ENCODE data around the gene NPSR1. TPM values are rescaled to one million over a fixed set of nuclear protein-coding genes. Genes with fewer than 3 reads are reported as not detected.

Gene NPSR1
- total and polyA plus RNA-seq, 5 donors from 2014 or later, result not detected

DNA sequence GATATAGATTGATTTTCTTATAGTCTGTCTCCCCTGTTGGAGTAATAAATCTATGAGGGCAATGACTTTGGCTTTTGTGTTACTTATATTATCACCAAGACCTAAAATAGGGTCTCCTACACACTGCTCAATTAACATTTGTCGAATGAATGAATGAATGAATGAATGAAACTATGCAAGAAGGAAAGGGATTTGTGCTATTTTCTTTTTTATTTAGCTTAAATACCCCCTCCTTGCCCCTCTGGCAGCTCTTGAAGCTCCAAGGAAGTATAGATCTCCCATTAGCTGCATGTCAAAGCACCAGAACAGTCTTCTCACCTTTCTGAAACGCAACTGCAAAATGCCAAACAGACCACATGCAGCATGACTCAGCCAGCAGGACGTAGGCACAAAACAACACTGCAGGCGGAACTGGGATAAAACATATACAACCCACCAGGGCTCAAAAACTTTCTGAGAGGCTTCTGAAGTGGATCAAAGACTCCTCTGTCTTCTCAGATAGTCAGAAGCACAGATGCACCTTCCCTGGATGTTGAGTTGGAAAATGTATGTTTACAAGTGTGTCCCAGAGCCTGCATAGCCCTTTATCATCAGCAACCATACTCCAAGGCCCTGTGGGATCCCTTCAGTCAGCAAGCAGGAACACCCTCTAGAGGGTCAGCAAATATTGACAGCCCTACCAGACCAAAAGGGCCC, 187.8 kb downstream of the NPSR1 start:
- peaks cover 0 to 4% (median 0%) of the 10 kb centered on the region in 4 donors for H3K4me1 Mint-ChIP-seq
- Histone ChIP-seq H3K4me1 (ENCODE audit: control insufficient read depth, insufficient read depth, low read length, poor library complexity, severe bottlenecking) (no peaks in the 10 kb centered on the region), H3K27ac (ENCODE audit: insufficient read depth, low read length, poor library complexity, severe bottlenecking) (no peak overlapping the region), H3K27me3 (ENCODE audit: control insufficient read depth, insufficient read depth, low read length) (no peaks in the 10 kb centered on the region), H3K9me3 (ENCODE audit: control insufficient read depth in 2 of 2, low read length in 2 of 2) (no peaks in the 10 kb centered on the region), H3K4me3 (ENCODE audit: low read depth, low read length) (no peak overlapping the region), H3K36me3 (ENCODE audit: control insufficient read depth, insufficient read depth, low read length) (no peaks in the 10 kb centered on the region)
- no peak overlapping the region for H3K4me3 Mint-ChIP-seq
- ATAC-seq (ENCODE audit: low read depth in 2 of 2) (no peak), DNase-seq (no peak)
- H3K27ac Mint-ChIP-seq, result no peak overlapping the region
- no peaks in the 10 kb centered on the region for H3K27me3 Mint-ChIP-seq
- no peaks in the 10 kb centered on the region for H3K36me3 Mint-ChIP-seq
- H3K9me3 Mint-ChIP-seq, result peaks cover 0 to 4% (median 0%) of the 10 kb centered on the region in 7 donors

DNA sequence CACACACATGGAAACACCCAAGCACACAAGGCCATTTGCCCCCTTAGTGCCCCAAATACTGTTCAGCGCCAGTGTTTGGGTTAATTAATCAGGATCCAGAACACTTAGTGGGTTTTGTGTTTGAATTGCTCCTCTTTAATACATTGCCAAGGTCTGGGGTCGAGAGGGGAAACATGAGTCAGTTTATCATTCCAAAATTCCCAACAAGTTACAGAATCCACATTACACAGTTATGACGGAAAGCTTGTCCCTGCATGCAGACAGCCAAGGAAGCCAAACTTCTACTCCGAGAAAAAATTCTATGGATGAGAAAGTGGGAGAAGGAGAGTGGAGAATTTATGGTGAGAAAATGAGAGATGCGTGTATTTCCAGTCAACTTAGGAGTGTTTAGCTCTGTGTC, 189.0 kb downstream of the NPSR1 start:
- Mint-ChIP-seq H3K4me3 (no peak overlapping the region), H3K4me1 (peaks cover 0 to 4% (median 0%) of the 10 kb centered on the region in 4 donors), H3K36me3 (no peaks in the 10 kb centered on the region), H3K27me3 (no peaks in the 10 kb centered on the region), H3K27ac (no peak overlapping the region), H3K9me3 (peaks cover 0 to 5% (median 0%) of the 10 kb centered on the region in 7 donors)
- H3K27me3 ChIP-seq (ENCODE audit: control insufficient read depth, insufficient read depth, low read length), result no peaks in the 10 kb centered on the region
- DNase-seq (no peak), ATAC-seq (ENCODE audit: low read depth in 2 of 2) (no peak)
- no peak overlapping the region for H3K4me3 ChIP-seq (ENCODE audit: low read depth, low read length)
- H3K36me3 ChIP-seq (ENCODE audit: control insufficient read depth, insufficient read depth, low read length), result no peaks in the 10 kb centered on the region
- no peak overlapping the region for H3K27ac ChIP-seq (ENCODE audit: insufficient read depth, low read length, poor library complexity, severe bottlenecking)
- H3K4me1 ChIP-seq (ENCODE audit: control insufficient read depth, insufficient read depth, low read length, poor library complexity, severe bottlenecking), result no peaks in the 10 kb centered on the region
- no peaks in the 10 kb centered on the region for H3K9me3 ChIP-seq (ENCODE audit: control insufficient read depth in 2 of 2, low read length in 2 of 2)

DNA sequence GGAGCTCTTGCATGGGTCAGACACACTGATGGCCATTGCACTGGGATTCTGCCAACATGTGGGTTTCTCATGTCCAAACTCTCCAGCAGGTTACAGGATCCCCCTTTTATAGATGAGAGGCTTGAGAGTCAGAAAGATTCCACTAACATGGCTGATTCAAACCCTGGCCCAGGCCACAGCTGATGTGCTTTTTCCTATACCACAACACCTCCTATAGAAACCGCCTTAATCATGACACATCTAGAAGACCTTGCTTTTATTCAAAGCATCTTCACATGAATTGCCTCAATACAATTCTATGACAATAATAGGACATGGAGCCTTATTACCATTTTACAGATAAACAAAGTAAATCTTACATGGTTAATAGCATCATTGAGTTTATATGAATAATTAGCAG, 190.7 kb downstream of the NPSR1 start:
- Histone ChIP-seq H3K27ac (ENCODE audit: insufficient read depth, low read length, poor library complexity, severe bottlenecking) (no peak overlapping the region), H3K9me3 (ENCODE audit: control insufficient read depth in 2 of 2, low read length in 2 of 2) (no peaks in the 10 kb centered on the region), H3K27me3 (ENCODE audit: control insufficient read depth, insufficient read depth, low read length) (no peaks in the 10 kb centered on the region), H3K4me1 (ENCODE audit: control insufficient read depth, insufficient read depth, low read length, poor library complexity, severe bottlenecking) (no peaks in the 10 kb centered on the region), H3K4me3 (ENCODE audit: low read depth, low read length) (no peak overlapping the region), H3K36me3 (ENCODE audit: control insufficient read depth, insufficient read depth, low read length) (no peaks in the 10 kb centered on the region)
- H3K27me3 Mint-ChIP-seq, result no peaks in the 10 kb centered on the region
- H3K36me3 Mint-ChIP-seq, result no peaks in the 10 kb centered on the region
- no peak overlapping the region for H3K4me3 Mint-ChIP-seq
- H3K9me3 Mint-ChIP-seq, result peaks cover 0 to 5% (median 0%) of the 10 kb centered on the region in 7 donors
- ATAC-seq (ENCODE audit: low read depth in 2 of 2), result no peak
- H3K27ac Mint-ChIP-seq, result no peak overlapping the region
- no peak for DNase-seq
- peaks cover 0 to 4% (median 0%) of the 10 kb centered on the region in 4 donors for H3K4me1 Mint-ChIP-seq

DNA sequence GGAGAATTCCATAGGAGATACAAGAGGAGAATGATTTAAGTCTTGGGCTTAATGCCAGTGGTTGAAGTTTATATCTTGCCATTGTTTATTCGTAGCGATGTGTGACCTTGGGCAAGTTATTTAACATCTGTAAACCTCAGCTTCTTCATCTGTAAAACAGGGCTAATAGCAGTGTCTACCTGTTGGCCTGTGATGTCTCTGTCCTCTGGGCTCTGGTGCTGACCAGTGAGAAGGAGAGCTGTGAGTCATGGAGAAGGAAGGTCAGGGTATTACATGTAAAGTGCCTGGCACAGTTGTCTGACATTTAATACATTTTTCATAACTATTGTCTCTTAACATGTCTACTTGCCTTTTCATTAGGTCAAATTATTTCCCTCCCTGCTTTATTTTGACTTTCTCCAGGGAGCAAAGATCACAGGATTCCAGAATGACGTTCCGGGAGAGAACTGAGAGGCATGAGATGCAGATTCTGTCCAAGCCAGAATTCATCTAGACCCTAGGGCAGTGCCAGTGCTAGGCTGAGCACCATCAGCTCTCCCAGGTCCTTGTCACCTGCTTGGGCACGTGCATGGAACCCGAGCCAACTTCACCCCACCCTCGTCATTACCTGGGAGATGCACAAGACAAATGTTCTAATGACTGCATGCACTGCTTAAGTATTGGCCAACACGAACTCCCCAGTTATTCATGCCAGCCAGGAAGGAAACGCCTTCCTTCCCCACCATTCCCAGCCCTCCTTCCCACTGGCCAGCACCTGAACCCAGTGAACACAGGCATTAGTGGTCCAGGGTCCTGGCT, 191.3 kb downstream of the NPSR1 start:
- no peaks in the 10 kb centered on the region for H3K27me3 Mint-ChIP-seq

DNA sequence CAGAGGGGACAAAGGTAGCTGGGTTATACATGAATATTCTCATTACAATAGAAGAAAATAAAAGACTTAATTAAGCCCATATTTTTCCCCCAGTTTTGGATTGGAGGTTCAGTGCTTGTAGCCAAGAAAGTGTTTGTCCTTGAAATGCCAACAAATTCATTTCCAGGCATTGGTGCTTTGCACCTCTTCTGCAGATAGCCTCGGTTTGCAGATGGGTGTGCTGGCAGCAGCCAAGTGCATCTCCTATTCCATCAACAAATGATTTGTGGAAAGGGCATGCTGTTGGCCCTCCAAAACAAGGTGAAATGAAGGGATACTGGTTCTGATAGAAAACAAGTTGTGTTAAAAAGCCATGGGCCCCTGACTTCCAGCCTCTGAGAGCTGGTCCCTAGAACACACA, 192.0 kb downstream of the NPSR1 start:
- no peak for ATAC-seq (ENCODE audit: low read depth in 2 of 2)

More for the DNA sequence above, 191.3 kb downstream of the NPSR1 start:
- ATAC-seq (ENCODE audit: low read depth in 2 of 2), result no peak
- Histone ChIP-seq H3K27ac (ENCODE audit: insufficient read depth, low read length, poor library complexity, severe bottlenecking) (no peak overlapping the region), H3K27me3 (ENCODE audit: control insufficient read depth, insufficient read depth, low read length) (no peaks in the 10 kb centered on the region), H3K4me3 (ENCODE audit: low read depth, low read length) (no peak overlapping the region), H3K9me3 (ENCODE audit: control insufficient read depth in 2 of 2, low read length in 2 of 2) (no peaks in the 10 kb centered on the region), H3K36me3 (ENCODE audit: control insufficient read depth, insufficient read depth, low read length) (no peaks in the 10 kb centered on the region), H3K4me1 (ENCODE audit: control insufficient read depth, insufficient read depth, low read length, poor library complexity, severe bottlenecking) (no peaks in the 10 kb centered on the region)
- no peaks in the 10 kb centered on the region for H3K36me3 Mint-ChIP-seq
- DNase-seq, result no peak
- no peak overlapping the region for H3K27ac Mint-ChIP-seq
- H3K4me1 Mint-ChIP-seq, result peaks cover 0 to 4% (median 0%) of the 10 kb centered on the region in 4 donors
- no peak overlapping the region for H3K4me3 Mint-ChIP-seq
- H3K9me3 Mint-ChIP-seq, result peaks cover 0 to 5% (median 0%) of the 10 kb centered on the region in 7 donors

DNA sequence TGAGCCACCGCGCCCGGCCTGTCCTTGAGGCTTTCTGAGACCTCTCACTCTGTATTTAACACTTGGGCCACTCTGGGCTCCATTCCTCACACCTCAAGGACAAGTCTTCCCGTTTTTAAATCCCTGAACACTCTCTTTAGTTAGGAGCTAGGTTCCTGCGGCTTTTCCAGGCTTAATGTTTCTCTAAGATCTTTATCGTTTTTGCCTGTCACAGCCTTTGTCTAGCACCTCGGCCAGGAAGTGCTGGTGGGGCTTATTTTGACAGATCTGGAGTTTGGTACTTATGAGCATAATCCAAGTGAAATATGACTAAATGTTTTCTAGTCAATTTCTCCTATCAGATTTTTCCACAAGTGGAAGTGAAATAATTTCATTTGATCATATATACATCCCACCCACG, 192.7 kb downstream of the NPSR1 start:
- Mint-ChIP-seq H3K27ac (no peak overlapping the region), H3K4me1 (no peaks in the 10 kb centered on the region), H3K36me3 (no peaks in the 10 kb centered on the region), H3K9me3 (peaks cover 0 to 4% (median 0%) of the 10 kb centered on the region in 7 donors), H3K27me3 (no peaks in the 10 kb centered on the region), H3K4me3 (no peak overlapping the region)
- Histone ChIP-seq H3K4me3 (ENCODE audit: low read depth, low read length) (no peak overlapping the region), H3K4me1 (ENCODE audit: control insufficient read depth, insufficient read depth, low read length, poor library complexity, severe bottlenecking) (no peaks in the 10 kb centered on the region), H3K36me3 (ENCODE audit: control insufficient read depth, insufficient read depth, low read length) (no peaks in the 10 kb centered on the region), H3K9me3 (ENCODE audit: control insufficient read depth in 2 of 2, low read length in 2 of 2) (no peaks in the 10 kb centered on the region), H3K27ac (ENCODE audit: insufficient read depth, low read length, poor library complexity, severe bottlenecking) (no peak overlapping the region), H3K27me3 (ENCODE audit: control insufficient read depth, insufficient read depth, low read length) (no peaks in the 10 kb centered on the region)
- DNase-seq (no peak), ATAC-seq (ENCODE audit: low read depth in 2 of 2) (no peak)

More for the DNA sequence above, 192.0 kb downstream of the NPSR1 start:
- Mint-ChIP-seq H3K36me3 (no peaks in the 10 kb centered on the region), H3K9me3 (peaks cover 0 to 5% (median 0%) of the 10 kb centered on the region in 7 donors), H3K27me3 (no peaks in the 10 kb centered on the region), H3K4me3 (no peak overlapping the region), H3K4me1 (peaks cover 0 to 4% (median 0%) of the 10 kb centered on the region in 4 donors), H3K27ac (no peak overlapping the region)
- H3K36me3 ChIP-seq (ENCODE audit: control insufficient read depth, insufficient read depth, low read length), result no peaks in the 10 kb centered on the region
- no peaks in the 10 kb centered on the region for H3K9me3 ChIP-seq (ENCODE audit: control insufficient read depth in 2 of 2, low read length in 2 of 2)
- no peaks in the 10 kb centered on the region for H3K27me3 ChIP-seq (ENCODE audit: control insufficient read depth, insufficient read depth, low read length)
- DNase-seq, result no peak
- no peak overlapping the region for H3K4me3 ChIP-seq (ENCODE audit: low read depth, low read length)
- no peaks in the 10 kb centered on the region for H3K4me1 ChIP-seq (ENCODE audit: control insufficient read depth, insufficient read depth, low read length, poor library complexity, severe bottlenecking)
- H3K27ac ChIP-seq (ENCODE audit: insufficient read depth, low read length, poor library complexity, severe bottlenecking), result no peak overlapping the region

DNA sequence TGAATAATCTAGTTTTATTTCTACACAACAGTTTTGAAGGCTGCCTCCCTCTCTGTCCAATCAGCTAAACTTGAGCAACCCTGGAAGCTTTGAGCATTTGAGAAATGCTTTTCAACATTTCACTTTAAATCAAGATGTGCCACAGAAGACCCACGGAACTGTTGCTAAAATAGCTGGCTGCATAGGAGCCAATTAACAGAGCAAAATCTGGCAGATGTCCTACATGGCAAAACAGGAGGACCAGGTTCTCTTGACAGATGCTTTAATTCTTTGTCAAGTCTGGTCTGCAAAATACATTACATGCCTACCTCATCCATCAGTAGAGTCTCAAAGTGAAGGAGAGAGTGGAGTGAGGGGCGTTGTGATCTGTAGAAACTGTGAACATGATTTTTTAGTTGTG, 193.4 kb downstream of the NPSR1 start:
- Histone ChIP-seq H3K9me3 (ENCODE audit: control insufficient read depth in 2 of 2, low read length in 2 of 2) (no peaks in the 10 kb centered on the region), H3K4me1 (ENCODE audit: control insufficient read depth, insufficient read depth, low read length, poor library complexity, severe bottlenecking) (no peaks in the 10 kb centered on the region), H3K27me3 (ENCODE audit: control insufficient read depth, insufficient read depth, low read length) (no peaks in the 10 kb centered on the region), H3K27ac (ENCODE audit: insufficient read depth, low read length, poor library complexity, severe bottlenecking) (no peak overlapping the region), H3K36me3 (ENCODE audit: control insufficient read depth, insufficient read depth, low read length) (no peaks in the 10 kb centered on the region), H3K4me3 (ENCODE audit: low read depth, low read length) (no peak overlapping the region)
- no peak overlapping the region for H3K27ac Mint-ChIP-seq
- ATAC-seq (ENCODE audit: low read depth in 2 of 2), result no peak
- no peaks in the 10 kb centered on the region for H3K27me3 Mint-ChIP-seq
- H3K36me3 Mint-ChIP-seq, result no peaks in the 10 kb centered on the region
- DNase-seq, result no peak
- no peaks in the 10 kb centered on the region for H3K4me1 Mint-ChIP-seq
- H3K9me3 Mint-ChIP-seq, result peaks cover 0 to 6% (median 0%) of the 10 kb centered on the region in 7 donors
- no peak overlapping the region for H3K4me3 Mint-ChIP-seq
